Muscle of leg (tissue), 11 donors: ENCODE data around the gene JUN. TPM values are rescaled to one million over a fixed set of nuclear protein-coding genes. Genes with fewer than 3 reads are reported as not detected.
"Not testable (repeated sequence)": the region's sequence is repeated elsewhere in the genome, so short reads cannot be mapped to it uniquely, and the experiment has no call there.

Experiments
- DNase-seq: peaks from one replicate; pipeline ENCODE4 v3.0.0; 2013
- H3K27ac ChIP-seq: one replicate; pipeline ENCODE4 v1.5.1; 2013; ENCODE audit warnings: mild to moderate bottlenecking, low read length, control low read depth
- H3K27me3 ChIP-seq: one replicate; pipeline ENCODE4 v1.6.1; 2013; ENCODE audit warnings: low read length; ENCODE audit not compliant: control insufficient read depth, insufficient read depth
- H3K36me3 ChIP-seq: one replicate; pipeline ENCODE4 v1.6.1; 2013; ENCODE audit warnings: low read length; ENCODE audit not compliant: control insufficient read depth, insufficient read depth
- H3K4me1 ChIP-seq: one replicate; pipeline ENCODE4 v1.6.1; 2013; ENCODE audit warnings: low read length; ENCODE audit not compliant: control insufficient read depth, insufficient read depth
- H3K4me3 ChIP-seq: one replicate; pipeline ENCODE4 v1.5.1; 2013; ENCODE audit warnings: low read length, control low read depth
- H3K9me3 ChIP-seq: replicated peaks from 2 replicates; pipeline ENCODE4 v1.6.1; 2013; ENCODE audit warnings: low read depth, low read length; ENCODE audit not compliant: control insufficient read depth
- WGBS: methylation state at CpG from one replicate; pipeline ENCODE4 v1.1.5; 2013; ENCODE audit warnings: missing lambda C conversion rate; ENCODE audit not compliant: insufficient coverage; 5-methylcytosine and 5-hydroxymethylcytosine counted together
- polyA plus RNA-seq, 8 donors: library from polyadenylated mRNA; unstranded; fragments of 120-200 nt; gene quantifications; one replicate each; pipeline versions ENCODE4 v1.2.1 to v1.2.3, GENCODE V29; 2013; ENCODE audit warnings: inconsistent platforms in 1 of 8, low replicate concordance in 1 of 8; ENCODE audit not compliant: insufficient read length in 8 of 8, insufficient read depth in 1 of 8
- total RNA-seq: library from RNA; stranded (reverse); fragments of 120-200 nt; gene quantifications from one replicate; pipeline ENCODE4 v1.2.4, GENCODE V29; 2013

JUN gene
- total and polyA plus RNA-seq, 9 donors: 73.2 to 282 (median 185) TPM

DNA sequence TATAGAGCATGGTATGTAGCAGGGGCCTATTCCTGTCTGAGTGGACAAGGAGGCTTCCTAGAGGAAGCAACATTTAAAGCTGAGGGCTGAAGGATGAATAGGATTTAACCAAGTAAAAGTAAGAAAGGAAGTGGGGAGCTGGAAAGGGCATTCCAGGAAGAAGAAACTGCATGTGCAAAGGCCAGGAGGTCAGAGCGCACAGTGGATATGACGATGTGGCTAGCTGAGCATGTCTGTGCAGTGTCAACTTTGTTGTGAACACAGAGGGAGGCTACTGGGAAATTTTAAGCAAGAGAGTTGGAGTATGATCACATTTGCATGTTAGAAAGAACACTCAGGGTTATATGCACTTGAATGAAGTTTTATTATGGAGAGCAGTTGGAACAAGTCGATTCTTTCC is 28.6 kb upstream of the JUN start:
- H3K27ac ChIP-seq: no peak overlapping the region
- no peaks in the 10 kb centered on the region for H3K9me3 ChIP-seq
- no peaks in the 10 kb centered on the region for H3K36me3 ChIP-seq
- WGBS: 89% methylated on average over 2 of the region's 3 CpGs
- H3K4me3 ChIP-seq: no peak overlapping the region
- no peaks in the 10 kb centered on the region for H3K27me3 ChIP-seq
- no peak for DNase-seq
- peaks cover 18% of the 10 kb centered on the region for H3K4me1 ChIP-seq

DNA sequence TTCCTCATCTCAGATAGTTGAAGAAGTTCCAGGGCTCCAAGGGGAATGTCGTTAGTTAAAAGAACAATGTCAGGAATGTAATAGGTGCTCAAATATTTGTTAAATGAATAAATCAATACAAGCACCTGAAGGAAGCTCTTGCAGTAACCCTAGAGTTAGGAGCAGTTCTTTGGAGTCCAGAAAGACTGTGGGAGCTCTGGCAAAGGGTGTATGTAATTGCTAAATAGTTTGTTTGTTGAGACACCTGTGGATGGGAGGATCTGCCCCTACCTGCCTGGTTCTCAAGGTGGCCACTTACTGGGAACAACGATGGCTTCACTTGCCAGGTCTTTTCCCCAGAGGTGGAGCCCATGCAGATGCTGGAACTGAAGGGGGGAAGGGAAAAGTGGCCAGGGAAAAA is 27.5 kb upstream of the JUN start:
- H3K9me3 ChIP-seq: no peaks in the 10 kb centered on the region
- no peaks in the 10 kb centered on the region for H3K36me3 ChIP-seq
- no peak overlapping the region for H3K4me3 ChIP-seq
- H3K27ac ChIP-seq: no peak overlapping the region
- WGBS: 82% methylated on average over 1 of the region's 2 CpGs
- no peaks in the 10 kb centered on the region for H3K27me3 ChIP-seq
- H3K4me1 ChIP-seq: peaks cover 14% of the 10 kb centered on the region
- DNase-seq: no peak

DNA sequence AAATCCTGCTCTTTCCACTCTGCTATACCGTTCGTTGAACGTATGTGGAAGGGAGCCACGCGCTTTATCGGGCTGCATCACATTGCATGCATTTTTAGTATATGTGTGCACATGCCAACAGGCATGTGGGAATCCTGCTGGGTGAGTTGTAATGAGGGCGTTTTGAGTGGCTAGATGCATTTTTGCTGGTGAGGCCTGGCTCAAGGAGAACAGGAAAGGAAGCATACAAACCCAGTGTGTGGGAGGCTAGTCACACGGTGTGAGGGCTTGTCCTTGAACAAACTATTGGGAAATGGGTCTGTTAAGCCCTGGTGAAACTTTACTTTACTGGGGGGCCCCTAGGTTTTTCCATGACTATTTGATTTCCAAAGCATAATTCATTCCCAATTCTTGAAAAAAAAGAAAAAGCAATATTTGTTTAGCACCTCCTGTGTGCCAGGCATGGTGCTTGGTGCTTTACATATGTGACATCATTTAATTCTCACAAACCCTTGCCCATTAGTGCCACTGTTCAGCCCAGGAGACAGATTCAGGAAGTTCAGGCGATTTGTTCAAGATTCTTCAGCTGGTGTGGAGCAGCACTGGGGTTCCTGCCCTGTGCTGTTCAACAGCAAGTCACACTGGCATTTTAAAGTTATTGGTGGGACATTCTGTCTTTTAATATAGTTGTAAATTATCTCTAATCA is 25.6 kb upstream of the JUN start:
- H3K4me3 ChIP-seq: no peak overlapping the region
- no peak overlapping the region for H3K27ac ChIP-seq
- no peaks in the 10 kb centered on the region for H3K36me3 ChIP-seq
- no peaks in the 10 kb centered on the region for H3K27me3 ChIP-seq
- WGBS: 70% methylated on average over 4 of the region's 9 CpGs
- H3K9me3 ChIP-seq: no peaks in the 10 kb centered on the region
- H3K4me1 ChIP-seq: peaks cover 2% of the 10 kb centered on the region
- no peak for DNase-seq

- no peaks in the 10 kb centered on the region for H3K4me1 ChIP-seq
- H3K9me3 ChIP-seq: no peaks in the 10 kb centered on the region
- no peak for DNase-seq
- no peak overlapping the region for H3K27ac ChIP-seq
- no peak overlapping the region for H3K4me3 ChIP-seq
- no peaks in the 10 kb centered on the region for H3K36me3 ChIP-seq
- 100% methylated on average over 1 of the region's 2 CpGs for WGBS
- no peaks in the 10 kb centered on the region for H3K27me3 ChIP-seq
Observed at GRCh38 chr1:58808077-58808476, 24.2 kb upstream of the JUN start.

DNA sequence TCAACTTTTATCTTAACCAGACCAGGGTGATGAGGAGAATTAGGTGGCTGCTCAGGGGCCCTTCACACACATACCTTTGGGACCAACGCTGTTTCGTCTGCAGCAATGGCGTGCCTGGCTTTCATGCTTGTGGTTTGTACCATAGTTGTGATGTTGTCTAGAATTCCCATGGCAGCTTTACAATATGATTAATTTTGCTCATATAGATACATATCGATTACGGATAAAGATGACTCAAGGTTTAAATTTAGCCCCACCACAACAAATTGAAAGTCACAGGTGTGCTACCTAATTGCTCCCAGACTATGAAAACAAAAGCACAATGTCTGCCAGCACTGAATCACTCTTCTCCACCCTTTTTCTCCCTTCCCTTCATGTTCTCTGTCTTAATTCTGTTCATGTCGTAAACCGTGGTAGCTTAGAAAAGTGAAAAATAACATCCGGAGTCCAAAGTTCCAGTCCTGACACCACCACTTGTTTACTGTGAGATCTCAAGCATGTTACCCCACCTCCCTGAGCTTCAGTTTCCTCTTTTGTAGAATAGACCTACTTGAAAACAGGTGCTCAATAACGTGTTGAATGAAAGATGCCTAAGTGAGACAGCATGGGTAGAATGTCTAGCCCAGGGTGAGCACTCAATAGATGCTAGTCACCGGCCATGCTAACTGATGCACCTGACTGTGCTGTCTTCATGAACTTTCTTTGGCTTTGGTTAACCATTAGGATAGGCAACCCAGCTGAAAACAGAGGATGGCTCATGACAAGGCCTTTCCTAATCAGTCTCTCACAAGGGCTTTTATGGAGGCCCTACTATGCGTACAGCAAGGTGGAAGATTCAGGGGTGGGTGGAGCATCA is 22.1 kb upstream of the JUN start:
- no peak for DNase-seq
- 95% methylated on average over 6 of the region's 11 CpGs for WGBS
- no peaks in the 10 kb centered on the region for H3K4me1 ChIP-seq
- no peak overlapping the region for H3K4me3 ChIP-seq
- no peak overlapping the region for H3K27ac ChIP-seq
- H3K9me3 ChIP-seq: no peaks in the 10 kb centered on the region
- no peaks in the 10 kb centered on the region for H3K36me3 ChIP-seq
- no peaks in the 10 kb centered on the region for H3K27me3 ChIP-seq

DNA sequence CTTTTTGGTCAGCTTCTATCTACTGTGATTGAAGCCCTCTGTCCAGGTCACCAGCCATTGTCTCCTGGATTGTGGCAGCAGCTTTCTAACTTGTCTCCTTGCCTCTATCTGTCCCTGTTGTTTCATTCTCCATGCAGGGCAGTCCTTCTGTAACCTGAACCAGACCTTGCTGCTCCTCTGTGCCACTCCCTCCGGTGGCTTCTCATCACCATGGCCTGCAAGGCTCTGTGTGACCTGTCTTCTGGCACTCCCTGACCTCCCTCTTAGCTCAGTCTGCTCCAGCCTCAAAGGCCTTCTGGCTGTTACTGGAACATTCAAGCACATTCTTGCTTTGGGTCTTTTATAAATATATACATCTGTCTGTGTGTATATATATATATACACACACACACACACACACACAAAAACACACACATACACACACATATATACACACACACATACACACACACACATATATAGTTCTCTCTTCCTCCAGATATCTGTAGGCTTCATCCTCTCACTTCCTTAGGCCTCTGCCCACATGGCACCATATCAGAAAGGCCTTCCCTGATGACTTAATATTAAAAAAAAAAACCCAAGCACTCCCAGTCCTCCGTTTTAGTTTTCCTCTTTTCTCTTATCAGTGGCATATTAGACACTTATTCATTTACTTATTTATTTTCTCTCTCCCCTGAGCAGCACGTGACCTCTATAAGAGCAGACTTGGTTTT is 21.2 kb upstream of the JUN start:
- 50% methylated on average over 1 of the region's 3 CpGs for WGBS
- no peak overlapping the region for H3K27ac ChIP-seq
- DNase-seq: no peak

DNA sequence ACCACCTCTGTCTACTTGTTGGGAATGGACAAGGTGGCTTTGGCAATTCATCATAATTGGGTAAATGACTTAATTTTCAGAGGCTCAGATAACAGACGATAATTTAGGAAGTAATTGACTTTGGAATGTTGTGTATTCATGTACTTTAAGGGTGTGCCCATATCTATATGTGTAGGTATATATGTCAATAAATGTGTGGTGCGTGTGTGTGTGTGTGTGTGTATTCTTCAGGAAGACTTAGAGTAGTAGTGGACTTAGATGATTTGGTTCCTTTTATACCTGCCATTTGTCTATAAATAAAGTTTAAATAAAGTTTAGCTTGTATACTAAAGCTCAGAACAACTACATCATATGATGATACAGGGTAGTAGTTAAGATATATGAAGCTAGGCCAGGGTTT is 20.0 kb upstream of the JUN start:
- Histone ChIP-seq H3K27ac (no peak overlapping the region), H3K4me1 (no peaks in the 10 kb centered on the region), H3K36me3 (no peaks in the 10 kb centered on the region), H3K27me3 (no peaks in the 10 kb centered on the region), H3K9me3 (no peaks in the 10 kb centered on the region), H3K4me3 (no peak overlapping the region)
- 75% methylated on average over 1 of the region's 2 CpGs for WGBS
- no peak for DNase-seq

More for the DNA sequence above, 21.2 kb upstream of the JUN start:
- Histone ChIP-seq H3K4me3 (no peak overlapping the region), H3K4me1 (no peaks in the 10 kb centered on the region), H3K27me3 (no peaks in the 10 kb centered on the region), H3K36me3 (no peaks in the 10 kb centered on the region), H3K9me3 (no peaks in the 10 kb centered on the region)

GRCh38 chr1:58802640-58803399 is 19.0 kb upstream of the JUN start:
- Histone ChIP-seq H3K27me3 (no peaks in the 10 kb centered on the region), H3K27ac (no peak overlapping the region), H3K36me3 (no peaks in the 10 kb centered on the region), H3K4me1 (no peaks in the 10 kb centered on the region), H3K9me3 (no peaks in the 10 kb centered on the region), H3K4me3 (no peak overlapping the region)
- WGBS: 50% methylated on average over 1 of the region's 5 CpGs
- DNase-seq: no peak

DNA sequence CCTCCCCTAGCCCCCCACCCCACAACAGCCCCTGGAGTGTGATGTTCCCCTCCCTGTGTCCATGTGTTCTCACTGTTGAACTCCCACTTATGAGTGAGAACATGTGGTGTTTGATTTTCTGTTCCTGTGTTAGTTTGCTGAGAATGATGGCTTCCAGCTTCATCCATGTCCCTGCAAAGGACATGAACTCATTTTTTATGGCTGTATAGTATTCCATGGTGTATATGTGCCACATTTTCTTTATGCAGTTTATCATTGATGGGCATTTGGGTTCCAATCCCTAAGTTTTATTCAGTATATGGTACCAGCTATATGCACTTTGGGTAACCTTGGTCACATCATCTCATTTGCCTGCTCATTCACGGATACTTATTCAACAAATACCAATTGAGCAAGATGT is 17.4 kb upstream of the JUN start:
- not testable (repeated sequence) for H3K9me3 ChIP-seq, H3K27ac ChIP-seq, H3K27me3 ChIP-seq, H3K36me3 ChIP-seq, H3K4me3 ChIP-seq, DNase-seq, H3K4me1 ChIP-seq
- WGBS: no CpG with 5 or more reads among the region's 1 CpG
